PC-3 (cell line): ENCODE data around the gene RNF8. TPM values are rescaled to one million over a fixed set of nuclear protein-coding genes. Genes with fewer than 3 reads are reported as not detected.
A peak's percentile ranks its signal among the peaks of the same experiment; 100 is the strongest.

ENCODE experiments used
- ATAC-seq: fragments of 200-7000 bp; cut with Tn5 transposase; 2 replicates; pipeline ENCODE4 v1.9.1; 2020; ENCODE audit warnings: mild to moderate bottlenecking, moderate library complexity
- BruUV-seq: library from RNA; stranded (reverse); fragments of 400-500 nt; replicated peaks from 2 replicates; lab custom pipeline; 2021; lab: Mats Ljungman, UMichigan
- CTCF ChIA-PET: fragments of 300-600 bp; sonication (Branson Sonifier 250); formaldehyde crosslinking; loops from one replicate; lab custom pipeline; 2022; ENCODE audit warnings: antibody characterized with exemption; lab: Charles Lee
- POLR2A ChIA-PET: fragments of 300-600 bp; sonication (Branson Sonifier 250); formaldehyde crosslinking; loops from one replicate; lab custom pipeline; 2022; ENCODE audit warnings: antibody characterized with exemption; ENCODE audit not compliant: unreplicated experiment; lab: Charles Lee
- DNase-seq: peaks from one replicate; pipeline ENCODE4 v3.0.0-alpha.2; 2015
- H2AFZ ChIP-seq: fragments of 300-600 bp; sonication (generic); 2 replicates; pipeline ENCODE4 v1.6.0; 2016; ENCODE audit warnings: antibody characterized with exemption, low read length
- H3F3A ChIP-seq: fragments of 300-600 bp; sonication (generic); one replicate; pipeline ENCODE4 v1.6.0; 2017; ENCODE audit warnings: antibody characterized with exemption, low read length, control low read depth, mild to moderate bottlenecking; ENCODE audit not compliant: unreplicated experiment
- H3K27ac ChIP-seq: fragments of 300-600 bp; sonication (generic); 2 replicates; pipeline ENCODE4 v1.5.1; 2016; ENCODE audit warnings: mild to moderate bottlenecking, low read length
- H3K27me3 ChIP-seq: fragments of 300-600 bp; sonication (generic); 2 replicates; pipeline ENCODE4 v1.6.1; 2016; ENCODE audit warnings: low read length, mixed read lengths
- H3K36me3 ChIP-seq: fragments of 300-600 bp; sonication (generic); 2 replicates; pipeline ENCODE4 v1.6.1; 2016; ENCODE audit warnings: low read depth, mixed run types, low read length, mixed read lengths
- H3K4me1 ChIP-seq: fragments of 300-600 bp; sonication (generic); 2 replicates; pipeline ENCODE4 v1.5.1; 2016; ENCODE audit warnings: low read length; ENCODE audit not compliant: insufficient read depth
- H3K4me2 ChIP-seq: fragments of 300-600 bp; sonication (generic); 2 replicates; pipeline ENCODE4 v1.6.0; 2016; ENCODE audit warnings: low read length
- H3K4me3 ChIP-seq: fragments of 300-600 bp; sonication (generic); 2 replicates; pipeline ENCODE4 v1.5.1; 2016; ENCODE audit warnings: mild to moderate bottlenecking, low read length, mixed read lengths
- H3K79me2 ChIP-seq: fragments of 300-600 bp; sonication (generic); 2 replicates; pipeline ENCODE4 v1.6.1; 2017; ENCODE audit warnings: low read length, mixed read lengths
- H3K9ac ChIP-seq: fragments of 300-600 bp; sonication (generic); 2 replicates; pipeline ENCODE4 v1.6.0; 2016; ENCODE audit warnings: mild to moderate bottlenecking, low read length
- H3K9me2 ChIP-seq: fragments of 300-600 bp; sonication (generic); replicated peaks from 2 replicates; pipeline ENCODE4 v1.6.1; 2016; ENCODE audit warnings: mixed run types, low read length, mixed read lengths
- H3K9me3 ChIP-seq: fragments of 300-600 bp; sonication (generic); 2 replicates; pipeline ENCODE4 v1.6.1; 2016; ENCODE audit warnings: low read length, mixed read lengths
- H4K20me1 ChIP-seq: fragments of 300-600 bp; sonication (generic); 2 replicates; pipeline ENCODE4 v1.6.1; 2016; ENCODE audit warnings: low read length, mixed read lengths
- CTCF ChIP-seq: fragments of 300-600 bp; sonication (generic); conservative IDR thresholded peaks from 2 replicates; pipeline ENCODE4 v1.5.1; 2017; ENCODE audit warnings: antibody characterized with exemption, low read depth, mild to moderate bottlenecking, low read length
- EZH2 ChIP-seq: fragments of 300-600 bp; sonication (generic); IDR thresholded peaks from one replicate; pipeline ENCODE4 v1.6.1; 2017; ENCODE audit warnings: antibody characterized with exemption, mild to moderate bottlenecking, low read length; ENCODE audit not compliant: unreplicated experiment
- EZH2phosphoT487 ChIP-seq: fragments of 300-600 bp; sonication (generic); IDR thresholded peaks from 2 replicates; pipeline ENCODE4 v1.6.1; 2018; ENCODE audit warnings: mild to moderate bottlenecking, antibody characterized with exemption, low read length, borderline replicate concordance
- intact Hi-C: fragments of 100-400 bp; cut with micrococcal nuclease; formaldehyde crosslinking; loops from 2 replicates; pipeline ENCODE4 v1.9.0; 2023
- total RNA-seq: library from RNA; depleted of rRNA; stranded (reverse); fragments of >200 nt; gene quantifications from 2 replicates; pipeline ENCODE4 v1.2.3, GENCODE V29; 2014

RNF8 gene
- total RNA-seq, 1 experiment from 2014 or later = 28.1 TPM

GRCh38 chr6:37352384-37352783 lies 1.4 kb upstream of the RNF8 start:
- ChIA-PET CTCF (interaction anchor here (0.6 kb wide), 1 partner anchor 10 kb away, joined by 3 read pairs; no protein-coding TSS in a partner anchor), POLR2A (no interaction called here)
- H2AFZ ChIP-seq = no peak overlapping the region
- H3K79me2 ChIP-seq = peaks cover 35% of the 10 kb centered on the region
- H4K20me1 ChIP-seq = no peaks in the 10 kb centered on the region
- H3K27ac ChIP-seq = no peak overlapping the region
- peaks cover 16% of the 10 kb centered on the region for H3K4me1 ChIP-seq
- no peaks in the 10 kb centered on the region for H3F3A ChIP-seq
- H3K4me3 ChIP-seq = no peak overlapping the region
- ATAC-seq = no peak
- H3K27me3 ChIP-seq = no peaks in the 10 kb centered on the region
- no peak overlapping the region for H3K9ac ChIP-seq
- DNase-seq = no peak
- H3K9me3 ChIP-seq = no peaks in the 10 kb centered on the region
- no peak overlapping the region for H3K4me2 ChIP-seq
- TF ChIP-seq EZH2 (no peak), EZH2phosphoT487 (no peak), CTCF (no peak)
- intact Hi-C loops = no loop called here
- no peaks in the 10 kb centered on the region for H3K9me2 ChIP-seq
- no peaks in the 10 kb centered on the region for H3K36me3 ChIP-seq
- no TSS peak for BruUV-seq

- Histone ChIP-seq H3K4me1 (peaks cover 16% of the 10 kb centered on the region), H2AFZ (peak overlapping the region; percentile 85), H3K9me2 (no peaks in the 10 kb centered on the region), H3F3A (no peaks in the 10 kb centered on the region), H3K79me2 (peaks cover 55% of the 10 kb centered on the region), H3K4me2 (peak overlapping the region; percentile 97), H4K20me1 (no peaks in the 10 kb centered on the region), H3K4me3 (peak overlapping the region; percentile 97), H3K27ac (no peak overlapping the region), H3K9me3 (no peaks in the 10 kb centered on the region), H3K9ac (peak overlapping the region; percentile 82), H3K27me3 (no peaks in the 10 kb centered on the region), H3K36me3 (no peaks in the 10 kb centered on the region)
- CTCF ChIA-PET = interaction anchor here (0.6 kb wide), 1 partner anchor 327 kb away, joined by 8 read pairs; no protein-coding TSS in a partner anchor
- no TSS peak for BruUV-seq
- ATAC-seq (peak; percentile 55), DNase-seq (peak; percentile 34)
- intact Hi-C loops = loop anchor here (1.0 kb wide), 1 partner anchor 29 kb away; no protein-coding TSS in a partner anchor
- TF ChIP-seq EZH2 (no peak), CTCF (no peak), EZH2phosphoT487 (no peak)
- POLR2A ChIA-PET = interaction anchor here (0.7 kb wide), 2 partner anchors 30 to 47 kb away, joined by 3 to 5 read pairs; no protein-coding TSS in a partner anchor
These were observed 972 bp downstream of the RNF8 start for GRCh38 chr6:37354526-37355384.

GRCh38 chr6:37357288-37357687 lies 3.5 kb downstream of the RNF8 start:
- CTCF ChIA-PET = no interaction called here
- ATAC-seq (no peak), DNase-seq (no peak)
- intact Hi-C loops = no loop called here
- H3K9me3 ChIP-seq = no peaks in the 10 kb centered on the region
- no peaks in the 10 kb centered on the region for H3K9me2 ChIP-seq
- no peak overlapping the region for H3K4me3 ChIP-seq
- H3F3A ChIP-seq = no peaks in the 10 kb centered on the region
- peaks cover 57% of the 10 kb centered on the region for H3K79me2 ChIP-seq
- H2AFZ ChIP-seq = no peak overlapping the region
- H3K9ac ChIP-seq = no peak overlapping the region
- no peak overlapping the region for H3K27ac ChIP-seq
- no peaks in the 10 kb centered on the region for H4K20me1 ChIP-seq
- POLR2A ChIA-PET = interaction anchor here (0.6 kb wide), 1 partner anchor 333 kb away, joined by 9 read pairs; no protein-coding TSS in a partner anchor
- H3K4me1 ChIP-seq = peaks cover 16% of the 10 kb centered on the region
- H3K27me3 ChIP-seq = no peaks in the 10 kb centered on the region
- H3K36me3 ChIP-seq = peaks cover 16% of the 10 kb centered on the region; the same call in 1 of the 2 replicates
- no peak overlapping the region for H3K4me2 ChIP-seq
- TF ChIP-seq EZH2phosphoT487 (no peak), EZH2 (no peak), CTCF (no peak)
- no TSS peak for BruUV-seq
